CD14-positive monocyte (primary cell): Measurements from ENCODE around the gene KCNG2. TPM values are rescaled to one million over a fixed set of nuclear protein-coding genes. Genes with fewer than 3 reads are reported as not detected.

Experiments
- DNase-seq, 3 donors: peaks; one replicate each; pipeline ENCODE4 v3.0.0-alpha.2; 2011 to 2022
- H2AFZ ChIP-seq: 2 replicates; pipeline ENCODE4 v1.6.0; 2012; ENCODE audit warnings: mild to moderate bottlenecking, low read depth, low read length, inconsistent platforms; ENCODE audit not compliant: insufficient read depth, poor library complexity, severe bottlenecking
- H3K27ac ChIP-seq, 2 donors: 1 replicate in 1 of 2; 2 replicates in 1 of 2; pipeline ENCODE4 v1.5.1; 2012 to 2013; ENCODE audit warnings: low read length in 2 of 2, control low read depth in 1 of 2, inconsistent platforms in 1 of 2, low read depth in 1 of 2, mild to moderate bottlenecking in 1 of 2
- H3K27me3 ChIP-seq, 2 donors: one replicate each; pipeline versions ENCODE4 v1.6.0 to v1.6.1; 2011 to 2013; ENCODE audit warnings: low read length in 2 of 2; ENCODE audit not compliant: control insufficient read depth in 2 of 2, insufficient read depth in 2 of 2
- H3K36me3 ChIP-seq, 2 donors: replicated peaks in 1 of 2; 1 replicate in 1 of 2; 2 replicates in 1 of 2; pipeline versions ENCODE4 v1.5.1 to v1.6.1; 2012 to 2013; ENCODE audit warnings: low read length in 2 of 2, control low read depth in 1 of 2, inconsistent platforms in 1 of 2, mild to moderate bottlenecking in 1 of 2; ENCODE audit not compliant: insufficient read depth in 2 of 2, control insufficient read depth in 1 of 2
- H3K4me1 ChIP-seq, 2 donors: 1 replicate in 1 of 2; 2 replicates in 1 of 2; pipeline versions ENCODE4 v1.5.1 to v1.6.1; 2012 to 2013; ENCODE audit warnings: low read length in 2 of 2, control low read depth in 1 of 2, inconsistent platforms in 1 of 2, mild to moderate bottlenecking in 1 of 2, moderate library complexity in 1 of 2; ENCODE audit not compliant: insufficient read depth in 2 of 2, control insufficient read depth in 1 of 2
- H3K4me2 ChIP-seq: replicated peaks from 2 replicates; pipeline ENCODE3; 2012; ENCODE audit warnings: low read length, moderate library complexity, mild to moderate bottlenecking; ENCODE audit not compliant: poor library complexity, severe bottlenecking; ENCODE audit errors: extremely low read depth
- H3K4me3 ChIP-seq, 3 experiments: fragments of 200-600 bp in 1 of 3; sonication (generic) in 1 of 3; replicated peaks in 1 of 3; 1 replicate in 2 of 3; 2 replicates in 1 of 3; pipeline ENCODE4 v1.5.1; 2011 to 2013; ENCODE audit warnings: low read length in 3 of 3, mild to moderate bottlenecking in 3 of 3, control low read depth in 2 of 3, low read depth in 2 of 3, inconsistent platforms in 1 of 3, moderate library complexity in 1 of 3
- H3K79me2 ChIP-seq: 2 replicates; pipeline ENCODE4 v1.6.0; 2012; ENCODE audit warnings: mild to moderate bottlenecking, control low read depth, inconsistent platforms, low read length, moderate library complexity; ENCODE audit not compliant: insufficient read depth
- H3K9ac ChIP-seq: 2 replicates; pipeline ENCODE4 v1.6.0; 2017; ENCODE audit warnings: low read length, mild to moderate bottlenecking; ENCODE audit not compliant: insufficient read depth, poor library complexity, severe bottlenecking
- H3K9me3 ChIP-seq, 2 donors: replicated peaks in 1 of 2; 1 replicate in 1 of 2; 2 replicates in 1 of 2; pipeline versions ENCODE4 v1.5.1 to v1.6.1; 2012 to 2013; ENCODE audit warnings: low read length in 2 of 2, control low read depth in 1 of 2; ENCODE audit not compliant: control insufficient read depth in 1 of 2, insufficient read depth in 1 of 2
- H4K20me1 ChIP-seq: 2 replicates; pipeline ENCODE4 v1.6.0; 2012; ENCODE audit warnings: mild to moderate bottlenecking, low read length, control low read depth, moderate library complexity; ENCODE audit not compliant: insufficient read depth
- H3K27ac Mint-ChIP-seq, 7 donors: one replicate each; pipeline ENCODE4 v1.8.0; 2020; ENCODE audit warnings: mild to moderate bottlenecking in 7 of 7, mixed read lengths in 7 of 7, moderate library complexity in 6 of 7, inconsistent platforms in 2 of 7
- H3K27me3 Mint-ChIP-seq, 3 donors: one replicate each; pipeline ENCODE4 v1.8.0; 2021 to 2022; ENCODE audit warnings: low read depth in 3 of 3, mild to moderate bottlenecking in 3 of 3, mixed read lengths in 3 of 3, moderate library complexity in 3 of 3, inconsistent platforms in 1 of 3
- H3K36me3 Mint-ChIP-seq, 2 donors: one replicate each; pipeline ENCODE4 v1.8.0; 2020; ENCODE audit warnings: mixed read lengths in 2 of 2, inconsistent platforms in 1 of 2, mild to moderate bottlenecking in 1 of 2
- H3K4me1 Mint-ChIP-seq: one replicate; pipeline ENCODE4 v1.8.0; 2020; ENCODE audit warnings: mild to moderate bottlenecking, mixed read lengths
- H3K4me3 Mint-ChIP-seq, 2 donors: one replicate each; pipeline ENCODE4 v1.8.0; 2020; ENCODE audit warnings: mild to moderate bottlenecking in 2 of 2, mixed read lengths in 2 of 2, moderate library complexity in 1 of 2
- H3K9me3 Mint-ChIP-seq, 7 donors: one replicate each; pipeline ENCODE4 v1.8.0; 2020 to 2022; ENCODE audit warnings: mixed read lengths in 7 of 7, mild to moderate bottlenecking in 6 of 7, moderate library complexity in 6 of 7, inconsistent platforms in 2 of 7
- CTCF ChIP-seq: fragments of 200-600 bp; IDR thresholded peaks from one replicate; pipeline ENCODE4 v1.8.0; 2022; ENCODE audit warnings: antibody characterized with exemption, mild to moderate bottlenecking
- WGBS: methylation state at CpG from one replicate; pipeline ENCODE4 v1.1.5; 2013; ENCODE audit warnings: missing lambda C conversion rate; ENCODE audit not compliant: insufficient coverage; 5-methylcytosine and 5-hydroxymethylcytosine counted together
- intact Hi-C, 2 donors: fragments of 100-400 bp; cut with micrococcal nuclease; formaldehyde crosslinking; loops; one replicate each; pipeline versions ENCODE4 v1.15.0 to v1.15.1; 2023
- polyA plus RNA-seq, 3 donors: library from polyadenylated mRNA; depleted of rRNA in 1 of 3; unstranded in 2 of 3; stranded (reverse) in 1 of 3; fragments of 300-500 nt in 2 of 3; fragments of >200 nt in 1 of 3; fragmentation: Illumina TruSeq in 2 of 3; gene quantifications; 1 replicate in 2 of 3; 2 replicates in 1 of 3; pipeline ENCODE4 v1.2.3, GENCODE V29; 2012 to 2021

The KCNG2 gene
- polyA plus RNA-seq, 3 donors, result 0.04 TPM; not detected in 2

DNA sequence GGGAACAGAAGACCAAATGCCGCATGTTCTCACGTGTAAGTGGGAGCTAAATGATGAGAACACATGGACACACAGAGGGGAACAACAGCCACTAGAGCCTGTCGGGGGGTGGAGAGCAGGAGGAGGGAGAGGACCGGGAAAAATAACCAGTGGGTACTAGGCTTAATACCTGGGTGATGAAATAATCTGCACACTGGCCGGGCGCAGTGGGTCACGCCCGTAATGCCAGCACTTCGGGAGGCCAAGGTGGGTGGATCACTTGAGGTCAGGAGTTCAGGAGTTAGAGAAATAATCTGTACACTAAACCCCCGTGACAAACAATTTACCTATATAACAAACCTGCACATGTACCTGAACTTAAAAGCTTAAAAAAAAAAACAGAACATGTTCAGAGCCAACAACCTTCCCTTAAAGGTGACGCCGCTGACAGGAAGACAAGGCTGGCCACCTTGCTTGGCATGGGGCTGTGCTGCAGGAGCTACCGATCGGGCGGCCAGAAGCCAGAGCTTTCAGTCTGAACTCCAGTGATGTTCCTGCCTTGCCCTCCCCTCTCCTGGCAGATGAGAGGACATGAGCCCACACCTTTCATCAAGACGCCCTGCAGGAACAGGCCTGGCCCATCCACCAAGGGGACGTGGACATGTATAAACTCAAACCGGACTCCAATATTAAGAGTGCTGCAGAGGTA is 142.5 kb downstream of the KCNG2 start:
- no peak for DNase-seq
- H3K9ac ChIP-seq, result no peak overlapping the region
- Mint-ChIP-seq H3K27ac (no peak overlapping the region), H3K27me3 (peaks cover 0 to 2% (median 0%) of the 10 kb centered on the region in 3 donors), H3K36me3 (peaks cover 82 to 94% of the 10 kb centered on the region in 2 donors), H3K9me3 (peaks cover 26 to 48% (median 39%) of the 10 kb centered on the region in 7 donors), H3K4me3 (no peak overlapping the region), H3K4me1 (peaks cover 5% of the 10 kb centered on the region)
- H2AFZ ChIP-seq, result no peak overlapping the region
- TF ChIP-seq CTCF, result no peak
- H3K4me3 ChIP-seq, result no peak overlapping the region
- no peaks in the 10 kb centered on the region for H3K4me1 ChIP-seq
- no peak overlapping the region for H3K4me2 ChIP-seq
- H4K20me1 ChIP-seq, result peaks cover 99% of the 10 kb centered on the region
- peaks cover 99% of the 10 kb centered on the region for H3K79me2 ChIP-seq
- no peaks in the 10 kb centered on the region for H3K27me3 ChIP-seq
- peaks cover 82 to 100% of the 10 kb centered on the region in 2 donors for H3K36me3 ChIP-seq
- 96% methylated on average over 13 of the region's 18 CpGs for WGBS
- H3K27ac ChIP-seq, result no peak overlapping the region
- intact Hi-C loops, result loop anchor here (10.0 kb wide), 2 partner anchors 45 to 165 kb away; partner anchors contain the start of gene ADNP2 (in 1 of the 2)
- H3K9me3 ChIP-seq, result peaks cover 36 to 38% of the 10 kb centered on the region in 2 donors

DNA sequence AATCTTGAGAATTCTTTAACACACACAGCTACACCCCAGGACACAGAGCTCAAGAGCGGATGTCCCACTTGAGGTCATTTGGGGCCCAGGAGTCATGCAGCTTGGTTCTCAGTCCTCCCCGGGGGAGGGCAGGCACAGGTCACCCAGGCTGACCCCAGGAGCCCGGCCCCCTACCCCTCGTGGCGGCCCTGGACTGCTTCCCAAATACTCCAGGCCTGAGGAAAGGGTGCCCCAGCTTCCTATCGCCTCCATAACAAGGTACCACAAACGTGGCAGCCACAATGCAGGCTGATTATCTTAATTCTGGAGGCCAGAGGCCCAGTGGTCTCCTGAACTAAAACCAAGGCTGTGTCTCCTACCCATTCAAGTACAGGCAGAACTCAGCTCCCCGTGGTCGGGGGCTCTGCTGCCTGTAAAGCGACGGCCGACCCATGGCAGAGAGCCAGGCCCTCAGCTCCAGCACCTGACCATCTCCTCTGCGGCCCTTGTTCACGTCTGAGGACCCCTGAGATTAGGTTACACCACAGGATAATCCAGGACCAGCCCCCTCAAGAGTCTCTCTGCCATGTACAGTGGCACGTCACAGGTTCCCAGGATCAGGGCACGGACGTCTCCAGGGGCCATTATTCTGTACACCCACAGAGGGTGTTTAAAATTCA is 143.2 kb downstream of the KCNG2 start:
- Mint-ChIP-seq H3K4me1 (peaks cover 10% of the 10 kb centered on the region), H3K36me3 (peaks cover 80 to 92% of the 10 kb centered on the region in 2 donors), H3K9me3 (peaks cover 21 to 42% (median 33%) of the 10 kb centered on the region in 7 donors), H3K4me3 (no peak overlapping the region), H3K27ac (peak overlapping the region in 1 of 7 donors; percentile 44), H3K27me3 (peaks cover 0 to 2% (median 0%) of the 10 kb centered on the region in 3 donors)
- H3K4me1 ChIP-seq, result no peaks in the 10 kb centered on the region
- H3K4me2 ChIP-seq, result no peak overlapping the region
- intact Hi-C loops, result loop anchor here (10.0 kb wide), 2 partner anchors 46 to 164 kb away; partner anchors contain the start of gene ADNP2 (in 1 of the 2)
- no peak for TF ChIP-seq CTCF
- H3K9ac ChIP-seq, result no peak overlapping the region
- no peaks in the 10 kb centered on the region for H3K27me3 ChIP-seq
- DNase-seq, result no peak
- H2AFZ ChIP-seq, result no peak overlapping the region
- H3K9me3 ChIP-seq, result peaks cover 29 to 31% of the 10 kb centered on the region in 2 donors
- H3K27ac ChIP-seq, result no peak overlapping the region
- H3K79me2 ChIP-seq, result peaks cover 99% of the 10 kb centered on the region
- peaks cover 79 to 100% of the 10 kb centered on the region in 2 donors for H3K36me3 ChIP-seq
- no peak overlapping the region for H3K4me3 ChIP-seq
- peaks cover 99% of the 10 kb centered on the region for H4K20me1 ChIP-seq
- WGBS, result 95% methylated on average over 17 of the region's 17 CpGs
